GM21825 (cell line): ENCODE data around the gene SLC38A10.
A peak's percentile ranks its signal among the peaks of the same experiment; 100 is the strongest.

Experiments
- ATAC-seq: cut with Tn5 transposase; IDR thresholded peaks from one replicate; pipeline ENCODE4 v1.9.1; 2021; ENCODE audit warnings: mild to moderate bottlenecking, moderate library complexity; ENCODE audit not compliant: unreplicated experiment

The SLC38A10 gene

DNA sequence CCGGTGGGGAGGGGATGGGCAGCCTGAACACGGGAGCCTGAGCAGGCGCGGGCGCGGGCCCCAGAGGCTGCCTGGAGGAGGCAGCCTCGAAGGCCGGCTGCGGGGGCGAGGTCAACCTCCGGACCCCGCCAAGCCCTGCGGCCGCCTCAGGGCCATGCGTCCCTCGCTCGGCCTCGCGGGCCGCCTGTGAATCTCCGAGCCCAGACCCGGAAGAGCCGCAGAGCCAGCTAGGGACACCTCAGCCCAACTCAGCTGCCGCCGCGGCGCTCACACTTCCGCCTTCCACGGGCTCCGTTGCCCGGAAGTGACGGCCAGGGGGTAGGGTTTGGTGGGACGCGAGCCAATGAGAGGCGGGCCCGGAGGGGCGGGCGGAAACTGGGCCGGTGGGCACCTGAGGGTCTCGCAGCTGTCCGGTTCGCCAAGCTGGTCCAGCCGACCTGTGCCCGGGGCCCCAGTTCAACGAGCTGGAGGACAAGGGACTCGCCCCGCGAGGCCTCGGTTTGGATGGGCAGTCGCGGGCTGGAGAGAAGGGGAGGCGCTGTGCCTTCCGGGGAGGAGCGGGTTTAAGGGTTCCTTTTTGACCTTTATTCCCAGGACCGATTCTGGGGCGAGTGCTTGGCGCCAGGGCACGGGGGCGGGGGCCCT, at the start of gene SLC38A10:
SLC38A10 (minus strand) TSS at position 277 of the 645 bp plus-strand sequence. CDS start 386 bp downstream, outside the sequence.
- peak; percentile 87 for ATAC-seq

DNA sequence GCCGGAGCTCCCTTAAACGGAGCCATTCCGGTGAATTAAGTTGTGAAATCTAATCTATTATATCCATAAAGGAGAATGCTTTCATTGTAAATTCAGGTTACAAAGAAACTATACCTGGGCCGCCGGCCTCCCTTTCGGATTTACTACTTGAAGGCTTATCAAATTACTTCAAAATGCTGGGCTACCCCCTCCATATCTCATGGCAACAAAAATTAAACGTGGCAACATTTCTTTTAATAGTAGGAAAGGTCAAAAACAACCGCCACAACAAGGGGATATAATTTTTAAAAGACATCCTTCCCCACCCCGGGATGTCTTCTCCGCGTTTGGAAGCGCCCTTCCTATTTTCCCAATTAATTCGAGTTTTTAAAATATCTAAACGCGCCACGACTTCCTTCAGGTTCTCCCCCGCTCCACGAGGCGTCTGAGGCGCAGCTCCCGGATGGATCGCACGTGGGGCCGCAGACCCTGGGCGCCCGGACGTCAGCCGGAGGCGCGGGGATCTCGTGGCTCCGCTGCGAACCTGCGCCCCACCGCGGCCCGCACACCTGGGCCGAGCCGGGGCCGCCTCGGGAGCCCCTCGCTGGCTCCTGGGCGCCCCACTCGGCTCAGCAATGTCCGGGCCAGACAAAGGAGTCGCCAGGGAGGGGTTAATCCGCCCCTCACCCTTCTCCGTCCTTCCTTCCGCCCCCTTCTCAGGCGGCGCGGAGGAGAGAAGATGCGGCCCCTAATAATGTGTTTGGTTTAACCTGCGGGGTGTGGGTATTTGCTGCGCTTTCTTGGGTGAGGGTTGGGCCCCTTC, 47.4 kb upstream of the SLC38A10 start:
- no peak for ATAC-seq

DNA sequence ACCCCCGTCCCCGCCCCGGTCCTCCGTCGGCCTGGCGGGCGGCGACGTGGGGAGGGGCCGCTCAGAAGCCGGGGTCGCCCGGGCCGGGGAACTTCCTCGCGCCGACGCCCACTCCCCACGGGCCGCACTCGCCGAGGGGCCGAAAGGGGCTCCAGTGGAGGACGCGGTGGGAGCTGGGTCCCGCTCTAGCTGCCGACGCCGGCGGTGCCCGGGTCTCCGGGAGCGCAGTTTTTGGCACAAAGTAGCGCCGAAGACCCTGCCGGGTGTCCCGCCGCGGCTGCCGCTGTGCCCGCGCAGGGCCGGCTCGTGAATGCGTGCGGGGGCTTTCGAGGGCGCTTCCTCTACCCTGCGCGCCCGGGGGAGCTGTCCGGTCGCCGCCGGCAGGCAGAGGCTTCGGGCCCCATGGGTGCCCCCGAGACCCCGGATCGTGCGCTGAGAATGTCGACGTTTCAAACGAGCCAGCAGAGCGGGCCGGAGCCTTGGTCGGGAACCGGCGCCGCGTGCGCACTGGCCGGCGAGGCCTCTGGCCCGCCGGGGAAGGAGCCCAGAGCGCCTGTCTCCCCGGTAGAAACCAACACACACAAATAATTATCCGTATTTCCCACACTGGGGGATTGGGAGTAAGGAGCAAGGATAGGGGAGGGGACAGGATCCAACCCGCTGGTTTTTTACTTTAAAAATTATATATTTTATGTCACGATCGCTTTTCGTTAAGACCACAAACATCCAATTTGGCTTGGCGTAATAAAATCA, 46.6 kb upstream of the SLC38A10 start:
- no peak for ATAC-seq

DNA sequence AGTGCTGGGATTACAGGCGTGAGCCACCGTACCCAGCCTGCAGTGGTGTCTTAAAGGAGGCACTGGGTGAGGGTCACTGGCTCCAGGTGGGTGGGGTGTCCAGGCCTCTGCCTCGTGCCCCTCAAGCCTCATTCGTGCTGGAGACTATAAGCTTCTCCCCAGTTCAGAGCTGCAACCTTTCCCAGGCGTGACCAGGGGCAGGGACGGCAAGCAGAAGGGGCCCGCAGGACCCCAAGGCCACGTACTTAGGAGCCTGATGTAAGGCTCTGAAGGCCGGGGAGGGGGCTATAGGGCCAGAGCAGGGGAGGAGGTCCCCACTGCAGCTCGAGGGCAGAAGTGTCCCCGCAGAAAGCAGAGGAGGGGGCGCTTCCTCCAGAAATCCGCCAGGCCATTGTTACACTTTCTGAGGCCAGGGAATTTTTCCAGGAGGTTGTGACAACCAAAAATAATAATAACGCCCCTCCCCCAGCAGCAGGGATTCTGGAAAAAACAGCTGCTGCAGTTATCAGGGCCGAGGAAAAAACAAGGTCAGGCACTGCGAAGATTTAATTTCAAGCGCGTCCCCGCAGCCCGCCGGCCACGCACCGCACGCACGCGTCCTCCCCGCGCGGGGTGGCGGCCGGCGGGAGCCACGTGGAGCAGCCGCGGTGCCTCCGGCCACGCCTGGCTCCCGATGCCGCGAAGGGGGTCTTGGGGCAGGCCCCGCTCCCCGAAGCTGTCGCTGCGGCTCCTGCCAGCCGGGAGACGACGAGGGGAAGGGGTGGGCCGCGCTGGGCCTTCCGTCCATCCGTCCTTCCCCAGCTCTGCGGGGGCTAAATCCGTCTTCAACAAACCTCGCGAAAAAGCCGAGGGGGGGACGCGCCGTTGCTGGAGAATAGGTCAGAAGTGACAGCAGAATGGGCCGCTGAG, 45.8 kb upstream of the SLC38A10 start:
- no peak for ATAC-seq

DNA sequence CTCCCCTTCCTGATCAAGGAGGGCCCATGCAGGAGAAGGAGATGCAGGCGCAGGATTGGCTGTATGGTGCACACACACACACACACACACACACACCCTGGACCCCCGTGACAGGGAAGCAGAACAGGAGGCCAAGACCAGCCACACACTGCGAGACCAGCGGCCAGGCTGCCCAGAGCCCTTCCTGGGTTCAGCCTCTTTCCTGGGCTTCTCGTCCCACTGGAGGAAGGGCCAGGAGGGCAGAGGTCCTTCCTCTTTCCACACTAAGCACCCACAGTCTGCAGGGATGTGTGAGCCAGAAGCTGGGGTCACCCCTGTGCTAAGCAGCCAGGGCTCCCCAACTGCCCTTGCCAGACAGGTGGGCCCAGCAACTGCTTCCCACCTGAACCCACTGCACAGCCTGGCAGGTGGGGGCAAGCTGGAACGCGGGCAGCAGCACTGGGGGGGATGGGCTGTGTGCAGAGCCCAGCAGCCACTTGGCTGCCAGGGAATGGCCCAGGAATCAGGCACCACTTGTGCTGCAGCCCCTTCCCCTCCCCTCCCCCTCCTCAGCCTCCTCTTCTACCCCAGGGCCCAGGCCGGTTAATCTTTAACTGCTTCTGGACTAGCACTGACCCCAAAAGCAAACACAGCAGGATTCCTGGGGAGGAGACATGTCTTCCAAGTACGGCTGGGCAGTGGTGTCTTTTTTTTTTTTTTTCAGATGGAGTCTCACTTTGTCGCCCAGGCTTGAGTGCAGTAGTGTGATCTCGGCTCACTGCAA, 44.6 kb upstream of the SLC38A10 start:
- ATAC-seq, result no peak

DNA sequence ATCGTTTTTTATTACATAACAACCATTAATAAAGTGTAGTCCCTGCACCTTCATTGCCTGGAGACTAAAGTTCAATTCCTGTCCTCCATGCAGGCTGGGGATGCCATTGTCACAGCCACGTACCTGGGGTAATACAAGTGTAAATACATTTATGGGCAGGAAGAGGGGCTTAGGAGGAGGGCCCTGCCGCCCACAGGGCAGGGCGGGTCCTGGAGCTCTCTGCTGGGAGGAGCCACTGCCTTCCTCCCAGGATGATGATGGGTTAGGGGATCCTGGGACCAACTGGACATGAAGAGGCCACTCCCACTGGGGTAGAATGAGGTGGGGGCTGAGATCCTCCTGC, 44.1 kb upstream of the SLC38A10 start:
- ATAC-seq, result no peak

DNA sequence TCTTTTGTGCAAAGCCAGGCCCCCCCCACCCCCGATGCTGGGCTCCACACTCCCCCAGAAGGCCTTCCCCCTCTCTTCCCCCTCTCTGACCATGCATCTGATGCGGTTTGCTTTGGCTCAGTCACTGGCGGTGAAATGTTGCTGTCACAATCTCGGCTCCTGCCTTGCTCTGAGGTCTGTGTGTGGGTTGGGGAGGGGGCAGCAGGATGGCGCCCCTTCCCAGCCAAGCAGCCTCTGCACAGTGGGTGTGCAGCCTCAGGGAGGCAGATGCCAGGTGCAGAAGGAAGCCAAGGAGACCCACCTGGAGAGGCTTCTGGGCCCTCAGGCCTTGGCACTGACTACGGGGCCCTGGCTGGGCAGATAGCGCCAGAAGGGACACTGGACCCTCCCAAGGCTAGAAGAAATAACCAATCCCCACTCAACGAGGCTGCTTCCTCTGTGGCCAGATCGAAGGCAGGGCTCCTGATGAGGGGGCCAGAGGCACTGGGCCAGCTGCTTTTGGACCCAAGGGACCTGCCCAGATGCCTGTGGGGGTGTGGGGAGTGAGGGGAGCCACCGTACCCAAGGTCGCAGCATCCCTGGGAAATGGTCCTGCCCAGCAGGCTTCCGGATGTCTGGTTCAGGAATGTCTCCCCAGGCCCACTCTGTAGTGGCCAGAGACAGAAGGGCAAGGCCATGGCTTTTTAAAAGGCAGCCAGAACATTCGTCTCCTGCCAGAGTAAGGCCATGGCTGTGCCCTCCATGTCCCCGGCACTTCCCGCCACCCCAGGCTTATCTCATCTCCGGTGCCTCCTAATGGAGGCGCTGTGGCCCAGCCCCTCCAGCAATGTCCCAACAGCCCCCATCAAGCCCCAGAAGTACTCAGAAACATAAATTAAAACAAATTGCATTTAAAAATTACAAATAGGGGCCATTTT, 43.4 kb upstream of the SLC38A10 start:
- ATAC-seq, result no peak

DNA sequence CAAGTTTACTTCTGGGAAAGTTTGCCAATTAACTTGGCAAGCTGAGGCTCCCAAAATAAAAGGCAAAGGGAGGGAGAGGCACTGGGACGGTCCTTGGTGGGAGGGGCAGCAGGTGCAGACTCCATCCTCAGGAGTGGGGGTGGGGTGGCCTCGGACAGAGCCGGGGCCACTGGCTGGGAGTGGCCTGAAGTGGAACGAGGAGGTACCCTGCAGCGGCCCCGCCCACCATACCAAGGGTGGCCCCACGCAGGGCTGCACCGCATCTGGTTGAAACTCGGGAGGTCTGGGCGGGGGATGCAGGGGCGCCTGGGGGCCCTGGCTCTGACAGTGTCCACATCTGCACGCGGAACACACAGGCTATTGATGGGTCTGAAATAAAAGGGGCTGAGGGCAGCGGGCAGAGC, 42.4 kb upstream of the SLC38A10 start:
- ATAC-seq, result no peak

DNA sequence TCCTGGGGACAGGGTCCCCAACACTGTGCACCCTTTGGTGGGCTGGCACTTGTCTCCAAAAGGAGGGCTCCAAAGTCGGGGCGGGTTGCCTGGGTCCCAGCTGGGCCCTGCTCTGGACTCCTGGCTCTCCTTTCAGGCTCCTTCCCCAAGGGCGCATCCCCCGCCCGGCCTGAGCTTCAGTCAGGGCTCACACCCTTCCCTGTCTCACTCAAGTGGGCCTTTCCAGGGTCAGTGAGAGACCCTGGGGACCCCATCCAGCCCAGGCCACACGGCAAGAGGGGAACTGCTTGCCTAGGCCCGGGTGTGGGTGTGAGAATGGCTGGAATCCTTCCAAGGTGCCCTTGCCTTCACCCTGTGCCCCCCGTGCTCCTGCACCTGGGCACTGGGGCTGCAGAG, 41.8 kb upstream of the SLC38A10 start:
- no peak for ATAC-seq

DNA sequence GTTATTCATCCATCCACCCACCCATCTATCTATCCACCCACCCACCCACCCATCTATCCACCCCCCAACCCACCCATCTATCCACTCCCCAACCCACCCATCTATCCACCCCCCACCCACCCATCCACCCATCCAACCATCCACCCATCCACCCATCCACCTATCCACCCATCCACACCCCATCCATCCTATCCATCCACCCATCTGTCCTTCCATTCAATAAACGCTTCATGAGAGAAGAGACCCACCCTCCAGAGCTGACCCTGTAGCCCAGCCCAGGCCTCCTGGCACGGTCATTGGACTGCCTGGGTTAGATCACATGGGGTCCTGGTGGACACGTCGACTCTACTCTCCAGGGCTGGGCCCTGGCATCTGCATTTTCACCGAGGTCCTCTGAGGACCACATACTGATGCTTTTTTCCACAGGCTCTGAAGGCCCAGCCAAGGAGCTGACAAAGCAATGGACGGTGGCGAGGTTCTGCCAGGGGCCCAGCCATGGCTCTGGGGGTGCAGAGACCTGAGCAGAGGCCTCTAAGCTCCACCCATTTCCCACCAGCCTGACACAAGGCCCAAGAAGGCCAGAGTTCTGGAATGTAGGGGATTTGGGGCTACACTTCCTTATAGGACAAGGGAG, 41.3 kb upstream of the SLC38A10 start:
- ATAC-seq, result no peak

DNA sequence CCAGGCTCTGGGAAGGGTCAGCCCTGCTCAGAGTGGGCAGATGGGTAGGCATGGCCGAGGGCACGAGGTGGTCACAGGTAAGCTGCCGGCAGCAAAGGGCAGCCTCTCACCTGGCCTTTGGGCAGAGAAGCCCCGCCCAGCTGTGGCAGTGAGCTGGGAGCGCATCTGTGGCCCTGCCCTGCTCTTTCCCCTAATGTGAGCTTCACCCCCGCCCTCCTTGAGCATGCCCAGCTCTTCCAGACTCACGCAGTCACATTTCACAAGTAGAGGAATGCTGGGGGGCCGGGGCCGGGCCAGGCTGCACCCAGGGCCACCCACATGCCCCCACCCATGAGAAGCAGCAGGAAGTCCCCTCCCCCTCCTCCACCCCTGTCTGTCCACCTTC, 40.7 kb upstream of the SLC38A10 start:
- no peak for ATAC-seq

DNA sequence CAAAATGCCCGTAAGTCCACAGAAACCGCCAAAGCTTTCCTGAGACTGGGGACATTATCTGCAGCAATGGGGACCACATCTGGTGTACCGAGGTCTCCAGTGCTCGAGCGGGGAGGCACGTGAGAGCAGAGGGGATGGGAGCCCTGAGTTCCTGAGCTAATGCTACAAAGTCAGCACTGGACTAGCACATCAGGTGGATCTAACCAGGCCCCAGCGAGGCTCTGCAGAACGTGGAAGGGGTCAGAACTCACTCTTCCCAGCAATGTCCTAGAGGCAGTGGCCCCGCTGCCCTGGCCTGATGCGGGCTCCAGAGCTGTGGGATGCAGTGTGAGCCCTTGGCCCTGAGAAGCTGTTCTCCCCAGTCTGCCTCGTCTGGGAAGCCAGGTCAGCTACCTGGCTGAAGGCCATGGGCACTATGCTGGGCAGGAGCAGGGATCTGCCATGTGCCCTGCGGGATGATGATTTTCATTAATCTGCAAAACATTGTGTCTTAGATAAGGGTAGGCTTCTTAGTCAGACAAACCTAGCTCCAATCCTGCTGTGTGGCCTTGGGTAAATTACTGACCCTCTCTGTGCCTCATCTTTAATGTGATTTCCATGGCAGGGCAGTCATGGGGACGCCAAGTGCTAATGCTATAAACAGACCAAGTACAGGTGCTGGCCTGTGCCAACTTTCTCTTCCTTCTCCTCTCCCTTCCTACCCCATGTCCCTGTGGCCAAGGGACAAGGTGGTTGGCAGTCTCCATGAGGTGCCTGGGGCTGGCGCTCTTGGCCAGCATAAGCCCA, 40.1 kb upstream of the SLC38A10 start:
- ATAC-seq, result no peak

DNA sequence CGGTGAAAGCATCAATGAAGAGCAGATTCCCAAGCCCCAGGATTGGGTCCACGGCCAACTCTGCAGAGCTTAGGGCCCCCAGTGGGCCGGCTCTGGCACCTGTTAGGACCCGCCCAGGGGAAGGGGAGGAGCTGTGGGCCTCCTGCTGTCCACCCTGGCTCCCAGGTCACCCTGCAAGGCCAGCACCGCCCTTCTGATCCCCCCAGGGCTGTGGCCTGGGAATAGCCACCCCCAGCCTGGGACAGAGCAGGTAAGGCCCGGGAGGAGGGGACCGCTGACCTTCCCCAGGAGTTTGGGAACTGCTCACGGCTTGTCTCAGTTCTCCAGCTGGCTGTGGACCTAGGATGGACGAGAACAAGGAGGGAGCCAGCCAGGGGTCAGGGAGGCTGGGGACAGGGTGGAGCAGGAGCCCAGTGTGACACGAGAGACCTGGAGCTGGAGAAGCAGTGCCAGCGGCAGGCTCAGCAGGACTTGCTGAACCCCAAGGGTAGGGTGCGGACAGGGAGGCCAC, 39.3 kb upstream of the SLC38A10 start:
- ATAC-seq, result no peak

DNA sequence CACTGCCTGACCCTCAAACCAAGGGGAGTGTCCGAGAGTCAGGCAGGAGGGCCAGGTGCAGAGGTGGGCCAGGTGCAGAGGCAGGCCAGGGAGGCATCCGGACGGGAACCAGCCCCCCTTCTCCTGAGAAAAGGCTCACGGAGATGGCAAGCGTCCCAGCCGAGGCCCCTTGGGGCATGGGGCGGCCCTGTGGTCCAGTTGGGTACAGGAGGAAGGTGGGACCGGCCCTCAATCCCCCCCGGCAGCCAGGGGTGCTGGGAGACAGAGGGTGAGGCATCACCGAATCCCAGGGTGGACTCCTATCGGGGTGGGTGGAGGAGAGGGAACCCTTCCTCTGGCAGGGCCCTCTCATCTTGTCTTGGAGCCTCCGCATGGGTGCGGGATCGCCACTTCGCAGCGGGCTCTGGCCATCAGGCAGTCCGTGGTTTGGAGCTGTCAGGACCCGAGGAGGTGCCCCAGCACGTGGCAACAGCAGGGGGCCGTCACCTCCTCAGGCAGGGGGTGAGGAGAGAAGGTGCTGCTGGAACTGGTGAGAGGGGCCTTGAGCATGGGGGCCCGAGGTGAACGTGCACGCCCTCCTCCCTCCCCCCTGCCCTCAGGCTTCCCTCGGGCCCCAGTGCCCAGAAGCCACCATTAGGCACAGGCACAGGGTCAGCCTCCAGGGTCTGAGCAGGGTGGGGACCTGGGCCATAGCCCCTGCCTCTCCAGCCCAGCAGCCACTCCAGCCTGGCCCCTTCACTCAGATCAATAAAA, 38.7 kb upstream of the SLC38A10 start:
- no peak for ATAC-seq

DNA sequence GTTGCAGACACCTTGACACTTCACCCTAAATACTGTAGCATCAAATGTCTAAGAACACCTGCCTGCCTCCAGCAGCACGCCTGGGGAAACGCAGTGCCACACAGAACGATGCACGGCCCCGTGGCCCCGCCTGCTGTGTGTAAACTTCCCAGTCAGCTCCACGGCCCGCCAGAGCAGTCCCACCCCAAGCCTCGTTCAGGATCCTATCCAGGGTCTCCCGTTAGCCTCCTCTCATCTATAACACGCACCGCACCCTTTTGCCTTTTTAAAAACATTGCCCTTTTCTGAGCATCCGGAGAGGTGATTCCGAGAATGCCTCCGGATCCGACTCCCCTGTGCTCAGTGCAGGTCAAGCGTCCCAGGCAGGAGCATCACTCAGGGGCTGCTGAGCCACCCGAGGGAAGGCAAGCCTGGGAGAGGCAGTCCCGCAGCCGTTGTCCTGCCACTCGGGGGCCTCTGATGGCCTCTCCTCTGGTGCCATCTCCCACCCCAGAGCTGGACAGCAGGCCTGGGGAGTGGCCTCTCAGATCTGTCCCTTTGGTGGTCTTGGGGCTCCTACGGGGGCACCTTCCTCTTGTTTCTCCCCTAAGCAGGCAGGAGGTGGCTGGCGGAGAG, 37.9 kb upstream of the SLC38A10 start:
- ATAC-seq, result no peak

DNA sequence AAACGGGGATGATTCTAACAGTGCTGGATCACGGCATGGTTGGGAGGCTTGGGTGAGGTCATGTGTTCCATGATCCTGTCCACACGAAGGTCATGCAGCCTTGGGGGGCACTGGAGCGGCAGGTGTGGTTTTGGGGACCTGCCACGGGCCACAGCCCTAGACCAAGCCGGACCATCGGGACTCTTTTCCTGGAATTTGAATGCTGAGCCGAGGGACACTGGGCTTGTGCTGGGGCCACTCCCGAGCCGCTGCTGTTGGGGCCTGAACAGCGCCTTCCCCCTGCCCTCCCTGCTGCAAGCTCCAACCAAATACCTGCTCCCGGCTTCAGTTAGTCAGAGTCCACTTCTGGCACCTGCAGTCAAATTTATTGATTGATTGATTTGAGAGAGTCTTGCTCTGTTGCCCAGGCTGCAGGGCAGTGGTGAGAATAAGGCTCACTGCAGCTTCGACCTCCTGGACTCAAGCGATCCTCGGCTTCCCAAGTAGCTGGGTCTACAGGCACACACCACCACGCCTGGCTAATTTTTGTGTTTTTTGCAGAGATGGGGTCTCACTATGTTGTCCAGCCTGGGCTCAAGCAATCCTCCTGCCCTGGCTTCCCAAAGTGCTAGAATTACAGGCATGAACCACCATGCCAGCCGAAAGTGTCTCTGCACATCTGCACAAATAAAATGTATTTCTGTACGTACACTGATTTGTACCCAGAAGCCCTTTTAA, 37.2 kb upstream of the SLC38A10 start:
- ATAC-seq, result no peak
